K562 (cell line): ENCODE data around the gene SLCO2B1. TPM values are rescaled to one million over a fixed set of nuclear protein-coding genes. Genes with fewer than 3 reads are reported as not detected.
A peak's percentile ranks its signal among the peaks of the same experiment; 100 is the strongest.

Experiments
- ASH1L ChIP-seq: fragments of 450-650 bp; IDR thresholded peaks from 2 replicates; pipeline ENCODE4 v1.6.1; 2018; ENCODE audit warnings: borderline replicate concordance, mild to moderate bottlenecking, low read depth; ENCODE audit not compliant: partially characterized antibody
- CBFB ChIP-seq: sonication (generic); formaldehyde crosslinking; IDR thresholded peaks from 2 replicates; pipeline ENCODE4 v1.4.0; 2020; ENCODE audit warnings: mild to moderate bottlenecking, missing genetic modification reagents
- NEUROD1 ChIP-seq: fragments of 150-350 bp; IDR thresholded peaks from 2 replicates; pipeline ENCODE4 v1.6.1; 2014; ENCODE audit warnings: borderline replicate concordance, low read length, low read depth; ENCODE audit not compliant: partially characterized antibody
- NONO ChIP-seq, 2 experiments: fragments of 200-400 bp in 1 of 2; fragments of 450-650 bp in 1 of 2; formaldehyde crosslinking in 1 of 2; IDR thresholded peaks; 2 replicates each; pipeline ENCODE4 v1.6.1; 2017; ENCODE audit warnings: low read depth in 2 of 2, mild to moderate bottlenecking in 2 of 2, moderate library complexity in 2 of 2, low read length in 1 of 2
- PHF8 ChIP-seq: fragments of 200-600 bp; sonication (generic); IDR thresholded peaks from 2 replicates; pipeline ENCODE4 v1.6.1; 2012; ENCODE audit warnings: mixed run types, mild to moderate bottlenecking, inconsistent platforms, low read length, moderate library complexity, borderline replicate concordance
- SMARCA5 ChIP-seq: fragments of 450-650 bp; IDR thresholded peaks from 2 replicates; pipeline ENCODE4 v1.6.1; 2016
- SNRNP70 ChIP-seq: fragments of 200-400 bp; formaldehyde crosslinking; optimal IDR thresholded peaks from 2 replicates; pipeline ENCODE3; 2017; ENCODE audit warnings: low read depth, low read length
- TEAD4 ChIP-seq, 2 experiments: sonication (generic) in 1 of 2; formaldehyde crosslinking in 1 of 2; IDR thresholded peaks; 2 replicates each; pipeline versions ENCODE4 v1.6.1 to v1.8.0; 2012 to 2022; ENCODE audit warnings: borderline replicate concordance in 1 of 2, inconsistent platforms in 1 of 2, low read length in 1 of 2, mild to moderate bottlenecking in 1 of 2, missing genetic modification reagents in 1 of 2
- ZNF717 ChIP-seq: fragments of 250-450 bp; sonication (Bioruptor Pico); IDR thresholded peaks from 2 replicates; pipeline ENCODE4 v1.5.0; 2021
- ZNF75A ChIP-seq: fragments of 450-650 bp; formaldehyde crosslinking; IDR thresholded peaks from 2 replicates; pipeline ENCODE4 v1.4.0; 2020; ENCODE audit warnings: mild to moderate bottlenecking
- polyA plus RNA-seq, 8 experiments: library from polyadenylated mRNA; depleted of rRNA in 4 of 8; stranded (reverse) in 5 of 8; unstranded in 3 of 8; fragments of >200 nt; fragmentation: Nextera tagmentation in 2 of 8; fragmentation: Illumina TruSeq in 1 of 8; extraction: Ambion mirVana in 2 of 8; extraction: Trizol in 1 of 8; gene quantifications; 2 replicates each; pipeline versions ENCODE4 v1.2.1 to v1.2.3, GENCODE V29; 2011 to 2014; ENCODE audit warnings: inconsistent platforms in 1 of 8, missing spikeins in 1 of 8
- total RNA-seq, 7 experiments: library from RNA; depleted of rRNA in 6 of 7; stranded (reverse); fragments of >200 nt in 6 of 7; fragmentation: Illumina TruSeq in 2 of 7; extraction: Trizol in 2 of 7; gene quantifications; 2 replicates each; pipeline versions ENCODE4 v1.2.1 to v1.2.3, GENCODE V29; 2011 to 2021; ENCODE audit warnings: low replicate concordance in 1 of 7
- TF ChIP-seq, protein P1 (sequence below): fragments of 250-450 bp; sonication (Bioruptor Pico); IDR thresholded peaks from 2 replicates; pipeline ENCODE4 v1.8.0; 2022; ENCODE audit warnings: moderate library complexity, mild to moderate bottlenecking, inconsistent platforms
- TF ChIP-seq, protein P2 (sequence below), 2 experiments: IDR thresholded peaks; 2 replicates each; pipeline ENCODE4 v1.6.1; 2012; ENCODE audit warnings: improper control_type of control experiment in 2 of 2, low read depth in 2 of 2, low read length in 2 of 2, borderline replicate concordance in 1 of 2
- TF ChIP-seq, protein P3 (sequence below): fragments of 450-650 bp; IDR thresholded peaks from one replicate; pipeline ENCODE4 v1.6.1; 2018; ENCODE audit warnings: mild to moderate bottlenecking, moderate library complexity; ENCODE audit not compliant: partially characterized antibody
- TF ChIP-seq, protein P4 (sequence below): fragments of 450-650 bp; formaldehyde crosslinking; IDR thresholded peaks from 2 replicates; pipeline ENCODE4 v1.4.0; 2022; ENCODE audit warnings: mild to moderate bottlenecking, moderate library complexity
- TF ChIP-seq, protein P5 (sequence below): sonication (generic); formaldehyde crosslinking; IDR thresholded peaks from 2 replicates; pipeline ENCODE4 v1.8.1; 2023; ENCODE audit warnings: missing genetic modification reagents, mild to moderate bottlenecking, borderline replicate concordance

Gene SLCO2B1
- total and polyA plus RNA-seq, 9 of the 15 experiments (the other 6 are each of a cell fraction or from before 2014, with no cell fraction given), result 0.70 to 14.7 (median 7.6) TPM

DNA sequence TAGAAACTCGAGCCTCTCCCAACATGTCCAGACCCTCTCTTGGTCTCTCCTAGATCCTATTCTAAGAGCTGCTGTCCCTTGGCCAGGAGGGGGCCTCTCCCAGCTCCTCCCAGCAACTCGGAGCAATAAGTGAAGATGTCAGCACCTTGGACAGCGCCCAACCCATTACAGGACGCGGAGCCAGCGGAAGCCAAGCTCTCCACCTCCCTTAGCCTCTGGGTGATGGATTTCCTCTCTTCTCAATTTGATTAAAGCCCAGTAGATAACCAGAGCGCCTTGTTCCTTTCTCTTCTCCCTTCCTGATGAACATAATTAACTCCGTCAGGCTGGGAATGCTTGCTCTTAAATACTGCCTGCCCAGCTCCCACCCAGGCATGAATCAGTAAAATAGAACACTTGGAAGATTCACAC, 63.5 kb downstream of the SLCO2B1 start (continued):
- TF ChIP-seq NEUROD1 (no peak), TEAD4 (IDR thresholded peaks at IDR 0.05; ENCODE audit: low read length) (no peak), TEAD4 (CRISPR knock-in tag; IDR thresholded peaks at IDR 0.05; ENCODE audit: borderline replicate concordance) (no peak), SNRNP70 (no peak), PHF8 (no peak), ZNF75A (no peak), SMARCA5 (no peak), ASH1L (no peak), NONO (IDR thresholded peaks at IDR 0.05; ENCODE audit: low read depth in 2 of 2, low read length in 1 of 2) (no peak), CBFB (CRISPR knock-in tag) (no peak), ZNF717 (CRISPR knock-in tag) (no peak)
- TF ChIP-seq, protein P1, sequence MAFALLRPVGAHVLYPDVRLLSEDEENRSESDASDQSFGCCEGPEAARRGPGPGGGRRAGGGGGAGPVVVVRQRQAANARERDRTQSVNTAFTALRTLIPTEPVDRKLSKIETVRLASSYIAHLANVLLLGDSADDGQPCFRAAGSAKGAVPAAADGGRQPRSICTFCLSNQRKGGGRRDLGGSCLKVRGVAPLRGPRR (CRISPR knock-in tag), result no peak
- TF ChIP-seq, protein P2, sequence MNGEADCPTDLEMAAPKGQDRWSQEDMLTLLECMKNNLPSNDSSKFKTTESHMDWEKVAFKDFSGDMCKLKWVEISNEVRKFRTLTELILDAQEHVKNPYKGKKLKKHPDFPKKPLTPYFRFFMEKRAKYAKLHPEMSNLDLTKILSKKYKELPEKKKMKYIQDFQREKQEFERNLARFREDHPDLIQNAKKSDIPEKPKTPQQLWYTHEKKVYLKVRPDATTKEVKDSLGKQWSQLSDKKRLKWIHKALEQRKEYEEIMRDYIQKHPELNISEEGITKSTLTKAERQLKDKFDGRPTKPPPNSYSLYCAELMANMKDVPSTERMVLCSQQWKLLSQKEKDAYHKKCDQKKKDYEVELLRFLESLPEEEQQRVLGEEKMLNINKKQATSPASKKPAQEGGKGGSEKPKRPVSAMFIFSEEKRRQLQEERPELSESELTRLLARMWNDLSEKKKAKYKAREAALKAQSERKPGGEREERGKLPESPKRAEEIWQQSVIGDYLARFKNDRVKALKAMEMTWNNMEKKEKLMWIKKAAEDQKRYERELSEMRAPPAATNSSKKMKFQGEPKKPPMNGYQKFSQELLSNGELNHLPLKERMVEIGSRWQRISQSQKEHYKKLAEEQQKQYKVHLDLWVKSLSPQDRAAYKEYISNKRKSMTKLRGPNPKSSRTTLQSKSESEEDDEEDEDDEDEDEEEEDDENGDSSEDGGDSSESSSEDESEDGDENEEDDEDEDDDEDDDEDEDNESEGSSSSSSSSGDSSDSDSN (IDR thresholded peaks at IDR 0.05; ENCODE audit: borderline replicate concordance in 1 of 2, low read depth in 2 of 2, low read length in 2 of 2), result no peak
- TF ChIP-seq, protein P3, sequence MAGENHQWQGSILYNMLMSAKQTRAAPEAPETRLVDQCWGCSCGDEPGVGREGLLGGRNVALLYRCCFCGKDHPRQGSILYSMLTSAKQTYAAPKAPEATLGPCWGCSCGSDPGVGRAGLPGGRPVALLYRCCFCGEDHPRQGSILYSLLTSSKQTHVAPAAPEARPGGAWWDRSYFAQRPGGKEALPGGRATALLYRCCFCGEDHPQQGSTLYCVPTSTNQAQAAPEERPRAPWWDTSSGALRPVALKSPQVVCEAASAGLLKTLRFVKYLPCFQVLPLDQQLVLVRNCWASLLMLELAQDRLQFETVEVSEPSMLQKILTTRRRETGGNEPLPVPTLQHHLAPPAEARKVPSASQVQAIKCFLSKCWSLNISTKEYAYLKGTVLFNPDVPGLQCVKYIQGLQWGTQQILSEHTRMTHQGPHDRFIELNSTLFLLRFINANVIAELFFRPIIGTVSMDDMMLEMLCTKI, result no peak
- TF ChIP-seq, protein P4, sequence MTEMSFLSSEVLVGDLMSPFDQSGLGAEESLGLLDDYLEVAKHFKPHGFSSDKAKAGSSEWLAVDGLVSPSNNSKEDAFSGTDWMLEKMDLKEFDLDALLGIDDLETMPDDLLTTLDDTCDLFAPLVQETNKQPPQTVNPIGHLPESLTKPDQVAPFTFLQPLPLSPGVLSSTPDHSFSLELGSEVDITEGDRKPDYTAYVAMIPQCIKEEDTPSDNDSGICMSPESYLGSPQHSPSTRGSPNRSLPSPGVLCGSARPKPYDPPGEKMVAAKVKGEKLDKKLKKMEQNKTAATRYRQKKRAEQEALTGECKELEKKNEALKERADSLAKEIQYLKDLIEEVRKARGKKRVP (CRISPR knock-in tag), result no peak
- TF ChIP-seq, protein P5, sequence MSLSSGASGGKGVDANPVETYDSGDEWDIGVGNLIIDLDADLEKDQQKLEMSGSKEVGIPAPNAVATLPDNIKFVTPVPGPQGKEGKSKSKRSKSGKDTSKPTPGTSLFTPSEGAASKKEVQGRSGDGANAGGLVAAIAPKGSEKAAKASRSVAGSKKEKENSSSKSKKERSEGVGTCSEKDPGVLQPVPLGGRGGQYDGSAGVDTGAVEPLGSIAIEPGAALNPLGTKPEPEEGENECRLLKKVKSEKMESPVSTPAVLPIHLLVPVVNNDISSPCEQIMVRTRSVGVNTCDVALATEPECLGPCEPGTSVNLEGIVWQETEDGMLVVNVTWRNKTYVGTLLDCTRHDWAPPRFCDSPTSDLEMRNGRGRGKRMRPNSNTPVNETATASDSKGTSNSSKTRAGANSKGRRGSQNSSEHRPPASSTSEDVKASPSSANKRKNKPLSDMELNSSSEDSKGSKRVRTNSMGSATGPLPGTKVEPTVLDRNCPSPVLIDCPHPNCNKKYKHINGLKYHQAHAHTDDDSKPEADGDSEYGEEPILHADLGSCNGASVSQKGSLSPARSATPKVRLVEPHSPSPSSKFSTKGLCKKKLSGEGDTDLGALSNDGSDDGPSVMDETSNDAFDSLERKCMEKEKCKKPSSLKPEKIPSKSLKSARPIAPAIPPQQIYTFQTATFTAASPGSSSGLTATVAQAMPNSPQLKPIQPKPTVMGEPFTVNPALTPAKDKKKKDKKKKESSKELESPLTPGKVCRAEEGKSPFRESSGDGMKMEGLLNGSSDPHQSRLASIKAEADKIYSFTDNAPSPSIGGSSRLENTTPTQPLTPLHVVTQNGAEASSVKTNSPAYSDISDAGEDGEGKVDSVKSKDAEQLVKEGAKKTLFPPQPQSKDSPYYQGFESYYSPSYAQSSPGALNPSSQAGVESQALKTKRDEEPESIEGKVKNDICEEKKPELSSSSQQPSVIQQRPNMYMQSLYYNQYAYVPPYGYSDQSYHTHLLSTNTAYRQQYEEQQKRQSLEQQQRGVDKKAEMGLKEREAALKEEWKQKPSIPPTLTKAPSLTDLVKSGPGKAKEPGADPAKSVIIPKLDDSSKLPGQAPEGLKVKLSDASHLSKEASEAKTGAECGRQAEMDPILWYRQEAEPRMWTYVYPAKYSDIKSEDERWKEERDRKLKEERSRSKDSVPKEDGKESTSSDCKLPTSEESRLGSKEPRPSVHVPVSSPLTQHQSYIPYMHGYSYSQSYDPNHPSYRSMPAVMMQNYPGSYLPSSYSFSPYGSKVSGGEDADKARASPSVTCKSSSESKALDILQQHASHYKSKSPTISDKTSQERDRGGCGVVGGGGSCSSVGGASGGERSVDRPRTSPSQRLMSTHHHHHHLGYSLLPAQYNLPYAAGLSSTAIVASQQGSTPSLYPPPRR, result peak; percentile 81; the same call in 1 of the 2 replicates
